Stimulated activated CD8-positive, alpha-beta memory T cell treated with anti-CD3 and anti-CD28 coated beads, Interleukin-12 subunit alpha, Interleukin-12 subunit beta, amount 100 ng/mL, for 1 hour (primary cell): ENCODE measurements around the gene RBM20.
"Not testable (repeated sequence)": the region's sequence is repeated elsewhere in the genome, so short reads cannot be mapped to it uniquely, and the experiment has no call there.

Experiments used
- DNase-seq: peaks from one replicate; pipeline ENCODE4 v3.0.0-alpha.2; 2020; ENCODE audit warnings: low read depth

RBM20 gene

GRCh38 chr10:110625356-110625894 lies 18.7 kb upstream of the RBM20 start:
- DNase-seq, result no peak

- DNase-seq, result no peak
Measured at GRCh38 chr10:110625951-110626855, 17.9 kb upstream of the RBM20 start.

GRCh38 chr10:110628161-110628560 lies 16.0 kb upstream of the RBM20 start:
- no peak for DNase-seq

- no peak for DNase-seq
Measured at GRCh38 chr10:110629680-110630191, 14.4 kb upstream of the RBM20 start.

- no peak for DNase-seq
Measured at GRCh38 chr10:110631934-110632333, 12.2 kb upstream of the RBM20 start.

GRCh38 chr10:110632591-110633215 lies 11.4 kb upstream of the RBM20 start:
- no peak for DNase-seq

- no peak for DNase-seq
Measured at GRCh38 chr10:110634527-110635209, 9.5 kb upstream of the RBM20 start.

GRCh38 chr10:110636572-110636931 lies 7.6 kb upstream of the RBM20 start:
- DNase-seq, result no peak

GRCh38 chr10:110636932-110637557 lies 7.1 kb upstream of the RBM20 start:
- DNase-seq, result no peak

- no peak for DNase-seq
Measured at GRCh38 chr10:110637558-110638053, 6.5 kb upstream of the RBM20 start.

- DNase-seq, result no peak
Measured at GRCh38 chr10:110638319-110638718, 5.8 kb upstream of the RBM20 start.

GRCh38 chr10:110639046-110639445 lies 5.1 kb upstream of the RBM20 start:
- DNase-seq, result not testable (repeated sequence)

- not testable (repeated sequence) for DNase-seq
Measured at GRCh38 chr10:110639858-110640257, 4.3 kb upstream of the RBM20 start.

GRCh38 chr10:110641256-110641655 lies 2.9 kb upstream of the RBM20 start:
- DNase-seq, result peak; percentile 13

- DNase-seq, result no peak
Measured at GRCh38 chr10:110642204-110643034, 1.7 kb upstream of the RBM20 start.

- no peak for DNase-seq
Measured at GRCh38 chr10:110643035-110643652, 992 bp upstream of the RBM20 start.

- no peak for DNase-seq
Measured at GRCh38 chr10:110644598-110645462, 694 bp downstream of the RBM20 start.

GRCh38 chr10:110646417-110647135 lies 2.4 kb downstream of the RBM20 start:
- DNase-seq, result no peak

GRCh38 chr10:110647136-110647430 lies 2.9 kb downstream of the RBM20 start:
- DNase-seq, result no peak
